NOMO-1 treated with dmso at 0.1 percent for 144 hours (cell line): ENCODE data around the gene SERINC1.
"Not testable (repeated sequence)": the region's sequence is repeated elsewhere in the genome, so short reads cannot be mapped to it uniquely, and the experiment has no call there.

Experiments
- DNase-seq: peaks from one replicate; lab custom pipeline; 2025; ENCODE audit not compliant: unreplicated experiment; lab: John Stamatoyannopoulos, UW

Gene SERINC1

DNA sequence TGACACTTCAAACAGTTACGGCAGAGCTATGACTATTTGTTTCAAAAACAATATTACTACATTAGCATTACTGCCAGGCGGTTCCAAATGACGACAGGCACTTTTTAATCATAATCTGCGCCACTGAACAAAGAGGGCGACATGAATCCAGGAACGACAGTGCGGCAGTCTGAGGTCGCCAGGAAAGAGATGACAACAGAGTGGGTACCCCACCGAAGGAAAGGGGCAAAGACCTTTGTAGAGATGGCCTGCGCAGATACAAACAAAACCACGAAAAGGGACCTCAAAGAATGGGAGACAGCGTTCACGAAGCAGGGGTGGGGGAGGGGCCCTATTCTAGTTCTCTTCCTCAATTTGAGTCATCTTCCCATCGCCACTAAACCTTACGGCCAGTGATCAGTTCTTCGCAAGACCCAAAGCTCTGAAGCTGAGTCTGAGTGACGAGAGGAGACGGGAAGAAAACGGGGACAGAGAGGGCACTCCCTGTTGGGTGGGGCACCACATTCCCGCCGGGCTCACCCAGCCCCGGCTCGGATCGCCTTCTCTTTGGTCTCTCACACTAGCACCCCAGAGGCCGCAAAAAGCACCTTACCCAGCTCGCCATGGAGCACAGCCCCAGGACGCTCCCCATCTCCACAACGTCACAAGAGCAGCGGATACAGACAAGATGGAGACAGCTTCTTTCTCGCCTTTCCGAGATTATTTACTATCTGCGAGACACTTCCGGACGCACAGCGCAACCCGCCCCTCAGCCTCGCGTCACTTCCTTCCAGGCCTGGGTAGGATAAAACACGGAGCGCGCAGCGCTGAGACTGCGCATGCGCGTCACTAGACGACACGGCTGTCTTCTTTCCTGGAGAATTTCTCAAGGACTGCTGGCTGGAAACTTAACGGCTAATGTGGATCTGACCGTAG is at the start of gene SERINC1:
SERINC1 (minus strand) TSS at position 701 of the 915 bp plus-strand sequence; CDS start at position 631, 70 bp downstream.
- DNase-seq: peak; percentile 91

DNA sequence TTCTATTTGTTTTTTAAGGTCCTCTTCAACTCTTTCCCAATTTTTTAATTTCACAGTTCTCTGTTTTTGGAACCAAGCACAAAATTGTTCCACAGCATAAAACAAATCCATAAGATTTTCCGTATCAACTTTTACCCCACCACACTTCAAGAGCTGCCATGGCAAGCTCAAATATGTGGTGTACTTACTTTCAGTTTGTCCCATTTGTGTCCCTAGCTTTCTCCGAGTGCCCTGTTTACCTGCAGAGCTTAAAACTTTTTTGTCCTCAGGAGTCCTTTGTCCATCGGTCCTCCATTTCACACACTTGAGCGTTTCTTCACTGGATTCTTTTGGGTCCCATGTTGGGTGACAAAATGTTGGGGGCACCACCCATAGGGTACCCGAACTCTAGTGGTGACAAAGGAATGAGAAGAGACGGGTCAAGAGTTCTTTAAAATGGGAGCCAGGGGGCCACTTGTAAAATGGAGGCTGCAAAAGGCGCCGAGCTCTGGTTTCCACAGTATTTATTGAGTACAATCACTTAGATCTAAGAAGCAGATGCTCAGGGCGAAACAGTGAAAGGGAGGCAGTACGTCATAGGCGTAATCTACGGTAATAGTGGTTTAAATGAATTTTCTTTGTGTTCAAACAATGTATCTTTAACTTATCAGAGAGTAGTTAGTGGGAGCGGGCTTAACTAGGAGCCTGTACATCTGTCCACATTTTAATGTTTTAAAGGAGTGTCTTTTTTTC is 39.8 kb upstream of the SERINC1 start:
- DNase-seq: no peak

DNA sequence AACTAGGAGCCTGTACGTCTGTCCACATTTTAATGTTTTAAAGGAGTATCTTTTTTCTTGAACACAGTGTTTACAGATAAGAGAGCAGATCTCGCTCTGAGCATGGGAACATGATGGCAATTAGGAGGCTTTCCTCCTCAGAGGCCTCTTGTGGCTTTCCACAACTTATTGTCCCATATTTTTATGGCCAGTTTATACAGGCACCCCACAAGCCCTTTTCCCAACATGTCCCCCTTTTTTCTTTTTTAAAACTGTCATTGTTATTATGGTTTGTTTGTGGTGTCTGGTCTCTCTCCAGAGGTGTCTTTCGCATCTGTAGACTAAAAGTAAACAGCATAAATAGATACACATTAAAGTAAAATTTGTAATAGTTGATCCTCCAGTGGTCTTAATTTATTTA is 33.6 kb upstream of the SERINC1 start:
- DNase-seq: not testable (repeated sequence)

DNA sequence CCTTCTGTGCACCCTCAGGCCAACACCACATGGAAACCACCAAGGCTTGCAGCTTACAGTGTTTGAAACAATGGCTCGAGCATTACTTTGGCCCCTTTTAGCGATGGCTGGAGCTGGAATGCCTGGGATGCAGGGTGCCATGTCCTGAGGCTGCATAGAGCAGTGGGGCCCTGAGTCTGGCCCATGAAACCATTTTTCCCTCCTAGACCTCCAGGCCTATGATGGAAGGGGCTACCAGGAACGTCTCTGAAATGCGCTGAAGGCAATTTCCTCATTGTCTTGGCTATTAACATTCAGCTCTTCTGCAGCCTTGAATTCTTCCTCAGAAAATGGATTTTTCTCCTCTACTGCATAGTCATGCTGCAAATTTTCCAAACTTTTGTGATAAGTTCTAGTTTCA is 29.9 kb upstream of the SERINC1 start:
- DNase-seq: no peak

DNA sequence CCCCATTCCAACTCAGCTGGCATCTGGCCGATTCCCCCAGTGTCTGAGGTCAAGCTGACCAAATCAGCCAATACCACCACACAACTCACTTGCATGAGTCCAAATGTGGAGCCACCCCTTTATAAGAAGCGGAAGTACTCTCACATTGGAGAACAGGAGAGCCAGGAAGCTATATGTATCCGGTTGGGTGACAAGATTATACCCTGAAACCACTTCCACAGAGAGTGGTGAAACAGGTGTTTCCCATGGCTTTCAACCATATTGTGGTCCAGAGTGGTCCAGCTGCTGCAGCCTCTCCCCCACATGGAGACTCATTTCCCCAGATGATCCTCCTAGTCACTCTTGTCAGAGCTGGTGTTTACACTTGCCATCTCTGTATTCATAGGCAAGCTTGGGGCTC is 24.0 kb upstream of the SERINC1 start:
- no peak for DNase-seq

DNA sequence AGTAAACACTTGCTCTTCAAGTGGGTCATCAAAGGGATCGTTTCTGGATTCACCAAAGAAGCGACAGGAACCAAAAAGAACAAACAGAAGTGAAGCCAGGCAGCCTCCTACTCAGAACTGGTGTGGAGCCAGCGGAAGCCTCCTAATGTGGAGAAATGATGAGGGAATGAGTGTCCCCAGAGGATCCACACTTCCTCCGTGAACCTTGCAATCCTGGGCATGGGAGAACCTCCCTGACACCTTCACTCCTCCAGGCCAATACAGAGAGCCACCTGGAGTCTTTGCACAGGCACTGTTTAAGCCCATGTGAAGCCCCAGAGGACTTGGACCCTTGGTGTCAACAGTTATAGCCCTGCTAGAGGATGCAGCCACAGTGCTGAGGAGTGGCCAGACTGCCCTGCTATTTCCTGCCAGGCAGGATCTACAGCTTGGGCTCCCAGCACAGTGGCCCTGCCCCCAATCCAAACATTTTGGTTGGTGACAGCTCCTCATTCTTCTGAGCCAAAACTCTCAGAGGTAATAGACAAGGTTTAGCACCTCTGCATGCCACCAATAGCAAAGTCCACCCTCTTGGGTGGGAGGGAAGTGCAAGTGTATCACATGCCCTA is 23.2 kb upstream of the SERINC1 start:
- no peak for DNase-seq

DNA sequence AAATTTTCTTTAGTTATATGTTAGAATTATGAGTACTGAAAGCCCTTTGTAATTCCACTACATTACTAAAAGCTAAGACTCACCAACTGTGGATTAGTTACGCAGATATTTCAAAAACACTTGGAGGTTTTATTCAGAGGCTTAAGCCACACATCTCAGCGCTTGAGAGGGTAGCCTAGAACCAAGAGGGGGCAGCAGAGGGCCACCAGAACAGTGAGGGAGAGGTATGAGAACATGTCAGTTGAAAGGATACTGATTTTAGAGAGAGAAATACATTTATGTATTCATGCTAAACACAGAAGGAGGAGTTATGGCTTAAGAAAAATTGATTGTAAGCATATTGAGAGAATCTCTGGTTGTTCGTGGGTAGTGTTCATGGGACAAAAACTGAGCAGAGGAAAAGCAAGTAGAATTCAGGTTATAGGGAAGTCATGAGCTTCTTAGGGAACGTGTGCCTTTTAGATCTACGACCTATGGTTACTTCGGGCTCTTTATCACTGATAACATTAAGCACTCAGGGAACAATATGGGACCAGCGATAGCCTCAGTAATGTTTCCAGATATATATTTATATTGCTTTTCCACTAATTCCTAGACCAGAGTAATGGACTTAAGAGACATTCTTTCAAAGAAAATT is 20.4 kb upstream of the SERINC1 start:
- DNase-seq: peak; percentile 47

DNA sequence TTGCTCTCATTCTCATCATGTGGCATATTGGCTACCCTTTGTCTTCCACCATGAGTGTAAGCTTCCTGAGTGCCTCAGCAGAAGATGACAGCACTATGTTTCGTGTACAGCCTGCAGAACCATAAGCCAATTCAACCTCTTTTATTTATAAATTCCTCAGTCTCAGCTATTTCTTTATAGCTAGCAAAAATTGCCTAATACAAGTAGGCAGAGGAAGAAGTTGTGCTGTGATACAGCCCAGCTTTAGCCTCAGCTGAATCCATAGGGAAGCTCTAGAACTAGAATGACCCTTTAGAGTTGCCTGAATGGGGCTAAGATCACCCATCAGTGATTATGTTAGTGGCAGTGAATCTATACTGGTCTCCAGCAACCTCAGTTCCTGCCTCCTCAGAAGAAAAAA is 19.0 kb upstream of the SERINC1 start:
- no peak for DNase-seq

DNA sequence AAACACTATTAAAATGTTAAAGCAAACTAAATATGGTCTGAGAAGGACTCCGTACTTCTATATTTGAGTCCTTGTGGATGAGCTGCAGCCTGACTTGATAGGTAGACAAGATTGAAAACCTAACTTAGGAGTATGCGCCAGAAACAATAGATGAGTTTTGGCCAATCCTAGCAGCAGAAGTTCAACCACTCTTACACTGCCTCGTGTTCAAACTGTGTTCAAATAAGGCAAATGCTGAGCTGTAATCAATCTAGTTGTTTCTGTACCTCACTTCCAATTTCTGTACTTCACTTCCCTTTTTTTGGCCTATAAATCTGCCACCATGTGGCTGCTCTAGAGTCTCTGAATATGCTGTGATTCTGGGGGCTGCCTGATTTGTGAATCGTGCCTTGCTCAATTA is 13.2 kb upstream of the SERINC1 start:
- DNase-seq: peak; percentile 77

DNA sequence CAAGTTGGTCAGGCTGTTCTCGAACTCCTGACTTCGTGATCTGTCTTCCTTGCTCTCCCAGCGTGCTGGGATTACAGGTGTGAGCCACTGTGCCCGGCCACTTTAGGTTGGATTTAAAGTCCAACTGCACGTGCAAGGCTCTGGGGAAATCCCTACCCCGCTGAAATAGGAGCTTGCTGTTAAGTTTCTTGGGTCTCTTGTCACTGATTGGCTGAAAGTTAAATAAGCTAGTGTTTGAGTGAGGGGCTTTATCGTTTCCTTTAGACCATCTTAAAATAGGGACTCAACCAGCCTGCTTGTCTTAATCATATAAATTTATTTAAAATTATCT is 11.1 kb upstream of the SERINC1 start:
- no peak for DNase-seq

DNA sequence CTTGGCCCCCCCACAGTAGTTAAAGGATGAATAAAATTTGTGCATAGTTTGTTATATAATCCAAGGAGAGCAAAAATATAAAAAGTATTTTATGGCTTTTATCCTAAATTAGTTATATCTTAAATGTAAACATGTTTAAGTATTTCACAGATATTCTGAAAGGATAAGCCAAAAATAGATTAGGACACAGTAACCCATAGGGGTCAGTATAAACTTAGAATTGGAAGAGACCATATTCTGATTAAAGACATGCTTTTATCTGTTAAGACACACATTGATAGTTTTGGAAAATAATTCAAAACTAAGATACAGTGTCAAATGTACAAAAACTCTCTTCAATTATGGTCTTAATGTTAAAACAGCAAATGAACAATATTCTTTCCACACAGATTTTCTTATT is 4.5 kb upstream of the SERINC1 start:
- no peak for DNase-seq

DNA sequence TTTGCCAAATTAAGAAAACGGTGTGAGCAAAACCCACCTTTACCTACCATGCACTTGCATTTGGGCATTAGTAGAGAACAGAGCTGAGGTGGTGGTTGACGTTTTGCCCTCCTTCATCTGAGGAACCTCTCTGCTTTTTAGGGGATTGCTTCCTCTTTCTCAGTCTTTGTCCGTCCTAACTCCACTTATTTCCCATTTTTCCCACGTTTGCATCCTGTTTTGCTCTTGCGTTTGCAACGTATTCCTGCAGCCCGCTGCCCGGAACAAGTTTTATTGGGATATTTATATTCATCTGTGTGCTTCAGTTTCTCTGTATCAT is 374 bp upstream of the SERINC1 start:
- no peak for DNase-seq

DNA sequence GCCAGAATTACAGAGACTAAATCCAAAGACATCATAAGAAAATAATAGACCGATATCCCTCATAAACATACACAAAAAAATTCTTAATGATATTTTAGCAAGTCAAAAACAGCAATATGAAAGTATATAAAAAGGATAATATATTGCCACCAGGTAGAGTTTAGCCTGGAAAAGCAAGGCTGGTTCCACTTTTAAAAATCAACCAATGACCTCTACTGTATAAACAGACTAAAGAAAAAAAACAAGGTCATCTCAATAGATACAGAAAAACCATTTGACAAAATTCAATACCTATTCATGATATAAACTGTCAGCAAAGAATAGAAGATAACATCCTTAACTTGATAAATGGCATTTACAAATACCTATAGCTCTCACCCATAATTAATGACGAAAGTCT is 9.7 kb downstream of the SERINC1 start:
- DNase-seq: no peak

DNA sequence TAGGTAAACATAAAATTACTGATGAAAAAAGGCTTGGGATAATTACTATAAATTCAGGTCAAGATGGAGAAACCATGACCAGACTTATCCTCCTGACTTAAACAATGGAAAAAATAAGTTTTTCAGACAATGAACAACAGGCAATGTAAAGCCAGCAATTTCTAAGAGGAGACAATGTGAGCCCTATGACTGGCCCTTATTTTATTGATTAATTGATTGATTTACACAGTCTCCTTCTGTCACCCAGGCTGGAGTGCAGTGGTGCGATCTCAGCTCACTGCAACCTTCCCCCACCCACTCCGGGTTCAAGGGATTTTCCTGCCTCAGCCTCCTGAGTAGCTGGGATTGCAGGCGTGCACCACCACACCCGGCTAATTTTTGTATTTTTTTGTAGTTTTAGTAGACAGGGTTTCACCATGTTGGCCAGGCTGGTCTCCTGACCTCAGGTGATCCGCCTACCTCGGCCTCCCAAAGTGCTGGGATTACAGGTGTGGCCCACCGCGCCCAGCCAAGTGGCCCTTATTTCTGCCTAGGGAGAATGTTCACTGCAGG is 11.7 kb downstream of the SERINC1 start:
- not testable (repeated sequence) for DNase-seq

DNA sequence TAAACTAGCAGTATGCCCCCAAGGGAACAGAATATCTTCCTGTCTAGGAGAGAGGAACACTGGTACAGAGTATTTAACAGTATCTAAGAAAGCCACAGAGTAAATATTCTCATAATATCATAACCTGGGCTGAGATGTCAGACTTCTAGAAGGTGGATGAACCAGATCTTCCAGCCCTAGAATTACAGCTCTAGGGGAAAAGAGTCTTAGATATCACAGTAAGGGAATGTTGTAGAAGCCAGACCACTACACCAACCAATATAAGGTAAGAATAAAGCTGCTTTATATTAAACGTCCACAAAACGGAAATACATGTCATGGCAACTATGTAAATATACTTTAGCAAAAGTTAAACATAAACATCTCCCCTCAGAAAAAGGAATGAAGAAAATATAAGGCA is 12.4 kb downstream of the SERINC1 start:
- no peak for DNase-seq

DNA sequence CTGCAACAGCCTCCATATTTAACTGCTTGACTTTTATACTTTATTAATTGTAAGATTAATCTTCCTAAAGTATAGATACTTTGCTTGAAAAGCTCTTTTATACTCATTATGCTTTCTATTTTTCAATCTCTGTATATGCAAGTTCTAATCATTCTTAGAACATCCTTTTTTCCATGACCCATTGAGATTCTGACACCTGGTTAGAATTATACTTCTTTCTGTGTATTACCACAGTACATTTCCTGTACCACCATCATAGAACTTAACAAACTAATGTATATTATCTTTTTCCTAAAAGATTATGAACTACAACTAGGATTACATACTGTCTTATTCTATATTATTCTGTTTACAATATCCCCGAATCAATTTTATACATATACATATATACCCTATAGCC is 13.5 kb downstream of the SERINC1 start:
- no peak for DNase-seq

DNA sequence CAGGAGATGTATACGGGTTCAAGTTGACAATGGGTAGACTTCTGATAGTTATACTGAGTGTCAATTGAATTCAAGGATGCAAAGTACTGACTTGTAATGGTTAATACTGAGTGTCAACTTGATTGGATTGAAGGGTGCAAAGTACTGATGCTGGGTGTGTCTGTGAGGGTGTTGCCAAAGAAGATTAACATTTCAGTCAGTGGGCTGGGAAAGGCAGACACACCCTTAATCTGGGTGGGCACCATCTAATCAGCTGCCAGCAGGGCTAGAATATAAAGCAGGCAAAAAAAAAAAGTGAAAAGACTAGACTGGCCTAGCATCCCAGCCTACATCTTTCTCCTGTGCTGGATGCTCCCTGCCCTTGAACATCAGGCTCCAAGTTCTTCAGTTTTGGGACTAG is 16.5 kb downstream of the SERINC1 start:
- DNase-seq: not testable (repeated sequence)

DNA sequence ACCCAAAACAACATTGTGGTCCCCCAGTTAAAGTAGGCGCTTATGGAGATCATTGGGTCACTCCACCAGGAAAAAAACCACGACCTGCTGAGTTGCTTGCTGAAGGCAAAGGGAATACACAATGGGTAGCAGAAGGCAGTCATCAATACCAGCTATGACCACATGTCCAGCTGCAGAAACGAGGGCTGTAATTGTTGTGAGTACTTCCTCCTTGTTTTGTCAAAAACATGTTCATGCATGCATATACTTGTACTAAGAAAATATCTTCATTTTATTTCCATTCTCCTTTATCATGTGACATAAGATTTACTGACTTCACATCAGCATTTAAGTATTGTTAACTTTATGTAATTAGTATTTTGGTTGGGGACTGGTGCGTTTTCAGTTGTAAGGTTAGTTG is 16.9 kb downstream of the SERINC1 start:
- DNase-seq: no peak

DNA sequence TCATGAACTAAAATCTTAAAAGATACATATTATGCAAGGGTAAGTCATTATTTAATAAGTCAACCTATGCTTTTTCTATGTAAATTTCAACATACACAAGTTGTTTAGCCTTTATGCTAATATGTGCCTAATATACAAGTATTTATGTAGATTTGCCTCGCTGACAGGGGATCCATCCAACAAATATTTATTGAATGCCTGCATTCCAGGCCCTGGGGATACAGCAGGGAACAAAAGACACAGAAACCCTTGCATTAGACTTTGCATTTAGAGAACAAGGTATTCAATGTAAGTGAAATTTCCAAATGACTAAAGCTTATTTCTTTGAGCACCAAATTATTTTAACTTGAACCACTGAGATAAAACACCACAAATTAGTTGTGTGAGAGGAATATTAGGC is 19.1 kb downstream of the SERINC1 start:
- DNase-seq: no peak

DNA sequence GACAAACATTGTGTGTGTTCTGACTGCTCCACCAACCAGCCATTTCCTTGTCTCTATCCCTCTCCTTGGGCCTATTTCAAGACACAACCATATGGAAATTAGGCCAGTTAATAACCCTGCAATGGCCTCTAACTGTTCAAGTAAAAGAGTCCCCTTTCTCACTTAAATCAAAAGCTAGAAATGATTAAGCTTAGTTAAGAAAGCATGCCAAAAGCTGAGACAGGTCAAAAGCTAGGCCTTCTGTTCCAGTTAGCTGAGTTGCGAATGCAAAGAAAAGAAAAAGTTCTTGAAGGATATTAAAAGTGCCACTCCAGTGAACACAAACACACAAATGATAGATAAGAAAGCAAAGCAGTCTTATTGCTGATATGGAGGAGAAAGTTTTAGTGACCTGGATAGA is 22.5 kb downstream of the SERINC1 start:
- DNase-seq: no peak

DNA sequence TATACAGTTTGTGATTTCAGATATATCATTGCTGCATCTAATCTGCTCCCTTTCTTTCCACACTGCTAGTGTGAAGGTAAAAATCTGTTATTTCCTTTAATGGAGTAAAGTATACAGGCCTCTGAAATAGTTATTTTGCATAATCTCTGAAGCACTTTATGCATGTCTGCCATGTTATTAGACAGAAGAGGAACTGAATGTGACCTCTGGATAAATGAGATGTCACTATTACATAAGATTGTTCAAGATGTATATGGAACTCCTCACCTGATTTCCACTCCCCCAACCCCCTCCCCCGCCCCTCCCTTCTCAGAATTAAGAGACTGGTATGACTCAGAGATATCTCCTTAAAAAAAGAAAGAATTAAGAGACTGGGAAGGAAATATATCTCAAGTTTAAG is 26.3 kb downstream of the SERINC1 start:
- DNase-seq: no peak
